Measurements from ENCODE around the gene C16orf46.

Gene C16orf46

GRCh38 chr16:81014672-81015071, 62.4 kb downstream of the C16orf46 start:
- no peak for DNase-seq (ENCODE audit: low read depth)

GRCh38 chr16:81012974-81013373, 64.1 kb downstream of the C16orf46 start:
- no peak for DNase-seq (ENCODE audit: low read depth)

All from T follicular helper cell (primary cell).